Measurements from ENCODE around the gene TALDO1.
A peak's percentile ranks its signal among the peaks of the same experiment; 100 is the strongest.

The TALDO1 gene

DNA sequence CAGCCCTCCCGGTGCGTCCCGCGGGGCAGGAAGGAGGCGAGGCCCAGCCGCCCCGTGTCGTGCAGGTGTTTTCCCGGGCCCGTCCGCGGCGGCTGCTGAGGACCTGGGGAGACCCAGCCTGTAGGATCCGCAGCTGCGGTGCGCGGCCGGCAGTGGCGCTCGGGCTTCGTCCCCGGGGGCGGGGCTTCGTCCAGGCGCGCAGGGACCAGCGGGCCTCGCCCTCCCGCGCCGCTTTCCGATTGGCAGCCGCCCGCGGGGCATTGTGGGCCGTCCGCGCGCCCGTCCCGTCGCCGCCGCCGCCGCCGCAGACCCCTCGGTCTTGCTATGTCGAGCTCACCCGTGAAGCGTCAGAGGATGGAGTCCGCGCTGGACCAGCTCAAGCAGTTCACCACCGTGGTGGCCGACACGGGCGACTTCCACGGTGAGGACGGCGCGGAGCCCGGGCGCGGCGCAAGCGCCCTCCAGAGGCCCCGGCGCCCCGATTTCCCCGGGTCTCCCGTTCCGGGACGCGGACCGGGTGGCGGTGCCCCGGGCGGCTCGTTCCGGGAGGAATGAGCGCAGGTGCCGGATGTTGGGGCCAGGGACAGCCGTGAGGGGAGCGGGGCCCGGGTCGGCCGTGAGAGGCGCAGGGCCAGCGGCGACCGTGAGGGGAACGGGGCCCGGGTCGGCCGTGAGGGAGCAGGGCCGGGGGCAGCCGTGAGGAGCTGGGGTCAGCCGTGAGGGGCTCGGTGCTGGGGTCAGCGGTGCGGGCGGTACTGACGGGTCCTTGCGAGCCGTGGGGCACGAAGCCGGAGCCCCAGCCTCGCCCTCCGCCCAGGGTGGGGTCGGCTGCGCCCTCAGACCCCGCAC lies at the start of gene TALDO1:
TSS of gene TALDO1 (plus strand) at position 307 of the 849 bp plus-strand sequence. CDS start at position 325, 18 bp downstream.
- peak within 1 kb of the TSS; percentile 79 for H3K4me3 Mint-ChIP-seq
- peak; percentile 40 to 50 for DNase-seq (ENCODE audit: low spot score in 2 of 2)
- ATAC-seq (replicated peaks; ENCODE audit: extremely low read depth, poor library complexity, severe bottlenecking), result peak; percentile 76
- H3K9me3 Mint-ChIP-seq, result no peaks in the 10 kb centered on the region
- H3K36me3 Mint-ChIP-seq (ENCODE audit: insufficient read depth), result no peaks in the 10 kb centered on the region
- H3K27me3 Mint-ChIP-seq, result no peaks in the 10 kb centered on the region
- H3K27ac Mint-ChIP-seq (ENCODE audit: low read depth), result peak within 1 kb of the TSS; percentile 82
- peaks cover 4% of the 10 kb centered on the region for H3K4me1 Mint-ChIP-seq

DNA sequence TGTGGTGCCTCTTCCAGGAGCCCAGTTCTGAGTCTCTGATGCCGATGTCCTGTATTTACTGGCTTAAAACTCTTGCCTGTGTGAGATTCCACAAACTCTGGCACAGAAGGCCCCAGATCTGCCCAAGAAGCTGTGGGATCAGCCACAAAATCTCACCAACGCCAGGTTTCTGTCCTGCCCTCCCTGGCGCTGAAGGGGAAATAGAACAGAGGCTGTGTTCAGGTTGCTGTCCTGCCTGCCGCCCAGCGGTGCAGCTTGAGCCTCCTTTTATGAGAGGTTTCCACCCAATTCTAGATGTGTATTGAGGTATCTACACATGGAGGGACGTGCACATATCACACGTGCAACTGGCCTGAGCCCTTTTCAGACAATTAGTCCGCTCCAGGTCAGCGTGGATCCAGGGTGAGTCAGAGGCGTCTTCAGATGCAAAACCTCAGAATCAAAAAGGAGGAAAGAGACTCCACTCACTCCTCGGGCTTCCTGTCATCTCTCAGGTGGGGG lies 49.4 kb upstream of the TALDO1 start:
- no peaks in the 10 kb centered on the region for H3K9me3 Mint-ChIP-seq
- H3K36me3 Mint-ChIP-seq (ENCODE audit: insufficient read depth), result peaks cover 10% of the 10 kb centered on the region
- peak overlapping the region; percentile 60 for H3K4me3 Mint-ChIP-seq
- H3K4me1 Mint-ChIP-seq, result peaks cover 15% of the 10 kb centered on the region
- DNase-seq (ENCODE audit: low spot score in 2 of 2), result no peak
- no peaks in the 10 kb centered on the region for H3K27me3 Mint-ChIP-seq
- no peak overlapping the region for H3K27ac Mint-ChIP-seq (ENCODE audit: low read depth)
- ATAC-seq (replicated peaks; ENCODE audit: extremely low read depth, poor library complexity, severe bottlenecking), result no peak

DNA sequence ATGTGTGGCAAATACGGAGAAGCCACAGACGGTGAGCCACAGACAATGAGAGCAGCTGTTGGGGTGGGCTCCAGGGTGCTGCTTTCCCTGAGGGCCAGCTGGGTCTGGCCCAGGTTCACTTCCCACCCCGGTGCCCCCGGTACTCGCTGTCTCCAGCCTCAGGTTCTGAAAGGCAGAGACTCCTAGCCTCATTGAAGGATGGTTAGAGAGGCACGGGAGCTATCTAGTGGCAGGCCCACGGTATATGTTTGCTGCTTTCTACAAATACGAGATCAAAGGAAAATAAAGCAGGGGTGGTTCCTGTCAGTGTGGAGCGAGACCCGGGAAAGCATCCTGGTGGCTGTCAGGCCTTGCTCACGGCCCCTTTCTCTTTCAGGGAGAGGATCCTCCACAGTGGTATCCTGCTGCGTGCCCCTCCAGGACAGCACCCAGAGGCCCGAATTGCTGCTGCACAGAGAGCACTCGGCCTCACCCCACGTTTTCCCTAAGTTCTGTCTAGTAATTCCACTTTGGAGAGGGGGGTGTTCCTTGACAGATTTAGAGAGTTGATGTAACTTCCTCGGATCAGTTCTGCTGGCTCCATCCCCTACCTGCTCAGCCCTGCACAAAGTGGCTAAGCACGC lies 48.7 kb upstream of the TALDO1 start:
- no peaks in the 10 kb centered on the region for H3K27me3 Mint-ChIP-seq
- no peak overlapping the region for H3K27ac Mint-ChIP-seq (ENCODE audit: low read depth)
- H3K4me3 Mint-ChIP-seq, result no peak overlapping the region
- H3K4me1 Mint-ChIP-seq, result peaks cover 8% of the 10 kb centered on the region
- ATAC-seq (replicated peaks; ENCODE audit: extremely low read depth, poor library complexity, severe bottlenecking), result no peak
- no peak for DNase-seq (ENCODE audit: low spot score in 2 of 2)
- H3K36me3 Mint-ChIP-seq (ENCODE audit: insufficient read depth), result peaks cover 6% of the 10 kb centered on the region
- no peaks in the 10 kb centered on the region for H3K9me3 Mint-ChIP-seq

DNA sequence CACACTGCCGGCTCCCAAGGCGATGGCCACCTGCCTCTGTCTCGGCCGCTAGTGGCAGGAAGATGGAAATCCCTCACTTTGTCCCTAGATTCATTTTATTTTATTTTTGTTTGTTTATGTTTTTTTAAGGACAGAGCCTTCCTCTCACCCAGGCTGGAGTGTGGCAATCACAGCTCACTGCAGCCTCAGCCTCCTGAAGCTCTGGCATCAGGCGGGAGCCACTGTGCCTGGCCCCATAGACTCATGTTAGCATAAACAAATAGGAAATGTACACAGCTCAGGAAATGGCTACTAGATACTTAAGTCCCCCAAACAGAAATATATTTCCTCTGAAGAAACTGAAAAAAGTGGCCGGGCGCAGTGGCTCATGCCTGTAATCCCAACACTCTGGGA lies 48.2 kb upstream of the TALDO1 start:
- Mint-ChIP-seq H3K27me3 (no peaks in the 10 kb centered on the region), H3K36me3 (ENCODE audit: insufficient read depth) (peaks cover 5% of the 10 kb centered on the region), H3K4me3 (no peak overlapping the region), H3K9me3 (no peaks in the 10 kb centered on the region), H3K4me1 (peaks cover 5% of the 10 kb centered on the region), H3K27ac (ENCODE audit: low read depth) (no peak overlapping the region)
- no peak for DNase-seq (ENCODE audit: low spot score in 2 of 2)
- ATAC-seq (replicated peaks; ENCODE audit: extremely low read depth, poor library complexity, severe bottlenecking), result no peak

DNA sequence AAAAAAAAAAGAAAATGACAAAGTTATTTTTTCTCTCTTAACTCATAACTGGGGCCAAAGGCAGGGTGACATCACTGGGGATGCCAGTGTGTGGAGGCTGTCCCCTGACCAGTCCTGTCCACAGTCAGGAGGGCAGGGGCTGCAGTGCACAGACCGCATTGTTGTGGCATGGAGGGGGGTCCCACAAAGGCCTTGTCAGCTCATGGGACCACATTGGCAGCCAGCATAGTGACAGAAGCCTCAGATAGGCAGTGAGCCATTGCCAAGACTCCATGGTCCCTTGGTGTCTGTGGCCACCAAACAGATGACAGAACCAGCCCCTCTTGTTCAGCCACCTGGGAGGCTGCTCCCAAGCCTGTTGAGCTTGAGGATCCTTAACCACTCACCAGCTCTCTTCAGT lies 47.5 kb upstream of the TALDO1 start:
- ATAC-seq (replicated peaks; ENCODE audit: extremely low read depth, poor library complexity, severe bottlenecking), result no peak
- no peak overlapping the region for H3K27ac Mint-ChIP-seq (ENCODE audit: low read depth)
- peaks cover 5% of the 10 kb centered on the region for H3K4me1 Mint-ChIP-seq
- H3K9me3 Mint-ChIP-seq, result no peaks in the 10 kb centered on the region
- peaks cover 5% of the 10 kb centered on the region for H3K36me3 Mint-ChIP-seq (ENCODE audit: insufficient read depth)
- no peak for DNase-seq (ENCODE audit: low spot score in 2 of 2)
- no peak overlapping the region for H3K4me3 Mint-ChIP-seq
- H3K27me3 Mint-ChIP-seq, result no peaks in the 10 kb centered on the region

DNA sequence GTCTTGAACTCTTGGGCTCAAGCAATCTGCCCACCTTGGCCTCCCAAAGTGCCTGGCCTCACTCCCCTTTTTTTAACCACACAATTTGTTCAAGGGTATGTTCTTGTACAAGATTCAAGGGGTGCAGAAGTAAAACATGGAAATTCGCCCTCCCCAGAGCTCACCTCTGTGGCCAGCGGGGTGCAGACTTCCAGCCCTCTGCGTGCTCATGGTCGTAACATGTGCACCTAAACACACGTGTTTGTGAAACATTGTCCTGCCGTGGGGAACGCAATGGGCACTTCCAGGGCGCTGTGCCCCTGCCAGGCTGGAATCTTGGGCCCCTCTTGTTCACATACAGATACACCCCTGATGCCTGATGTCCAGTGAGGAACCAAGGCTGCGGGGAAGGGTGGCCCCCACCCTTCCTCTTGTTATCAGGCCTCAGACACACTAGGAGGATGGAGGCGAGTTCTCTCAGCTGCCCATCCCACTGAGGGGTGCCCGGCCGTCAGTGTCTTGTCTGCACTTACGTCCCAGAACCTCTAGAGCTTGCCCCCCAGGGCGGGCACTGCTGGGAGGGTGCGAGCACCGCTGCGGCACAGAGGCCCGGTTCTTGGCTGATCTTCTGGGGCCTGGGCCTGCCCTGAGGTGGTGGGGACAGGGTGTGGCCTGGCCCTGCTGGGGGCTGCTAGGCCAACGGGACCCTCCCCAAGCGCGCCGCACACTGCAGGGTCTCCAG lies 45.4 kb upstream of the TALDO1 start:
- ATAC-seq (replicated peaks; ENCODE audit: extremely low read depth, poor library complexity, severe bottlenecking), result no peak
- DNase-seq (ENCODE audit: low spot score in 2 of 2), result no peak
- Mint-ChIP-seq H3K27ac (ENCODE audit: low read depth) (no peak overlapping the region), H3K4me1 (no peaks in the 10 kb centered on the region), H3K9me3 (no peaks in the 10 kb centered on the region), H3K27me3 (peaks cover under 1% of the 10 kb centered on the region), H3K4me3 (no peak overlapping the region), H3K36me3 (ENCODE audit: insufficient read depth) (peaks cover 5% of the 10 kb centered on the region)

DNA sequence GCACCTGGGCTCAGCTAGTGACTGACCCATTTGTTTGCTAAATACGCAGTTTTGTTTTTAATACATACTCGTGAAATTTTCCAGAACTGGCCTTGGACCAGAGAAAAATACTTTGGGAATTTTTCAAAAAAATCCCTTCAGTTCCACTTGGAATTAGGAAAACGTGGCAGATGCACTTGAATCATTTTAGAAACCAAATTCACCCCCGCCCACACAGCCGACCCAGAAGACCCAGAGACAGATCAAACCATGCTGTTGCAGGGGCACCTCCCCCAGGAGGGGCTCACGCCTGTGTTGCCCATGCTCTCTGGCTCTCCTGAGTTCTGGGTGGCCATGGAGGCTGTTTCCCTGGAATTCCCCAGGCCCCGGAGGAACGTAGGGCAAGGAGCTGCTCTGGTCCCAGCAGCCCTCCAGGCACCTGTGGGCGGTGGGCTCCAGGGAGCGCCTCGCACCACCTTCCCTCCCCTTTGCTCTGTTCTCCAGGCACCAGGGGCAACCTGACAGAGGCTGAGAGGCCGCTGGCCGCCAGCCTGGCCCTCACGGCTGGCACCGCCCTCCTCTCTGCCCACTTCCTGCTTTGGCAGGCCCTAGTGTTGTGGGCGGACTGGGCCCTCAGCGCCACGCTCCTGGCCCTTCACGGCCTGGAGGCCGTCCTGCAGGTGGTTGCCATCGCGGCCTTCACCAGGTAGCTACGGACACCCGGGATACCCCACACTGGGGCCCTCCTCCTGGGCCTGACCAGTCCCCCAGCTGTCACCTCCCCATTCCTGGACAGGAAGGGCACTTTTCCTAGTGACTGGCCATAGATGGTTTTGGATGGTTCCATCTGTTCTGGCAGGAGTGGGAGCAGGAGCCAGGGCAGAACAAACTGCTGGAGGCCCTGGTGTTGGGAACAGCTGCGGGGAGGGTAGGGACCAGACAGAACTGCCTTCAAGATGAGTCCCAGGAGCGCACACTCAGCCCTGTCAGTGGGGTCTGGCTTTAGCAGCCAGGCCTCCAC lies 44.5 kb upstream of the TALDO1 start:
- Mint-ChIP-seq H3K36me3 (ENCODE audit: insufficient read depth) (peaks cover 7% of the 10 kb centered on the region), H3K27me3 (peaks cover 9% of the 10 kb centered on the region), H3K27ac (ENCODE audit: low read depth) (no peak overlapping the region), H3K4me1 (no peaks in the 10 kb centered on the region), H3K4me3 (no peak overlapping the region), H3K9me3 (no peaks in the 10 kb centered on the region)
- ATAC-seq (replicated peaks; ENCODE audit: extremely low read depth, poor library complexity, severe bottlenecking), result no peak
- no peak for DNase-seq (ENCODE audit: low spot score in 2 of 2)

DNA sequence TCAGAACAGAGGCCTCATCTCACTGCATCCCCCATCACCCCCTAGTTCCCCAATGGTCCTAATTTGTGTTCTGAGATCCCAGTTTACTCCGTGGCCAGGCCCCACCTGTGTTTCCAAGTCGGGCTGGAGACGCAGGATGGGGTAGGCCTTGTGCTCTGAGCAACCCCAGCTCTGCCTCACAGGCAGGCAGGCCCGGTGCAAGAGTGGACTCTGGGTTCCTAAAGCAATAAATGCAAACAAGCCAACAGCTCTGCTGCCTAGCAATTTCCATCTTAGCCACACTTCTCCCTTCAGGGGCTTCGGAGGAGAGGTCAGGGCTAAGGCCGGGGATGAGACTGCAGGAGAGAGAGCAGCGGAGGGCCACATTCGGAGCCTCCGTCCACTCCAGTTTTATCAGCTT lies 43.8 kb upstream of the TALDO1 start:
- peaks cover 14% of the 10 kb centered on the region for H3K27me3 Mint-ChIP-seq
- DNase-seq (ENCODE audit: low spot score in 2 of 2) (no peak), ATAC-seq (replicated peaks; ENCODE audit: extremely low read depth, poor library complexity, severe bottlenecking) (no peak)
- no peaks in the 10 kb centered on the region for H3K9me3 Mint-ChIP-seq
- H3K27ac Mint-ChIP-seq (ENCODE audit: low read depth), result no peak overlapping the region
- no peaks in the 10 kb centered on the region for H3K4me1 Mint-ChIP-seq
- no peak overlapping the region for H3K4me3 Mint-ChIP-seq
- H3K36me3 Mint-ChIP-seq (ENCODE audit: insufficient read depth), result peaks cover 7% of the 10 kb centered on the region

DNA sequence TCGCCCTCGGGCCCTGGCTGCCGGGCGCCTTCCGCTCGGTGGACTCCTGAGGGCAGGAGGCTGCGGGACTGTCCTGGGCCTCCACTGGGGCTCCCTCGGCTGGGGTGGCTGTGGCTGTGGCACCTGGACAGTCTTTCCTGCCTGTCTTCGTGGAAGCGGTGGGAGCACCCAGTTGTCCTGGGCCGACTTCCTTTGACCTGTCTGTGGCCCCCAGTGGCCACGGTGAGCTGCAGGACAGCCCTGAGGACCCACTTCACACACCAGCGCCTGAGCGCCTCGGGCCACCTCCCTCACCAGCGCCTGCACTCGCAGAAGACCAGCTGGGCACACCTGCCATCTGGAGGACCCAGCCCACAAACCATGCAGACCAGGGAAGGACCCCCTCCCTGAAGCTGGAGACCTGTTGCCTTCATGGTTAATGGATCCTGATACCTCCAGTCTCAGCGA lies 43.0 kb upstream of the TALDO1 start:
- H3K9me3 Mint-ChIP-seq, result no peaks in the 10 kb centered on the region
- no peak overlapping the region for H3K27ac Mint-ChIP-seq (ENCODE audit: low read depth)
- no peak overlapping the region for H3K4me3 Mint-ChIP-seq
- DNase-seq (ENCODE audit: low spot score in 2 of 2) (no peak), ATAC-seq (replicated peaks; ENCODE audit: extremely low read depth, poor library complexity, severe bottlenecking) (no peak)
- no peaks in the 10 kb centered on the region for H3K4me1 Mint-ChIP-seq
- H3K27me3 Mint-ChIP-seq, result peaks cover 14% of the 10 kb centered on the region
- H3K36me3 Mint-ChIP-seq (ENCODE audit: insufficient read depth), result peaks cover 5% of the 10 kb centered on the region

DNA sequence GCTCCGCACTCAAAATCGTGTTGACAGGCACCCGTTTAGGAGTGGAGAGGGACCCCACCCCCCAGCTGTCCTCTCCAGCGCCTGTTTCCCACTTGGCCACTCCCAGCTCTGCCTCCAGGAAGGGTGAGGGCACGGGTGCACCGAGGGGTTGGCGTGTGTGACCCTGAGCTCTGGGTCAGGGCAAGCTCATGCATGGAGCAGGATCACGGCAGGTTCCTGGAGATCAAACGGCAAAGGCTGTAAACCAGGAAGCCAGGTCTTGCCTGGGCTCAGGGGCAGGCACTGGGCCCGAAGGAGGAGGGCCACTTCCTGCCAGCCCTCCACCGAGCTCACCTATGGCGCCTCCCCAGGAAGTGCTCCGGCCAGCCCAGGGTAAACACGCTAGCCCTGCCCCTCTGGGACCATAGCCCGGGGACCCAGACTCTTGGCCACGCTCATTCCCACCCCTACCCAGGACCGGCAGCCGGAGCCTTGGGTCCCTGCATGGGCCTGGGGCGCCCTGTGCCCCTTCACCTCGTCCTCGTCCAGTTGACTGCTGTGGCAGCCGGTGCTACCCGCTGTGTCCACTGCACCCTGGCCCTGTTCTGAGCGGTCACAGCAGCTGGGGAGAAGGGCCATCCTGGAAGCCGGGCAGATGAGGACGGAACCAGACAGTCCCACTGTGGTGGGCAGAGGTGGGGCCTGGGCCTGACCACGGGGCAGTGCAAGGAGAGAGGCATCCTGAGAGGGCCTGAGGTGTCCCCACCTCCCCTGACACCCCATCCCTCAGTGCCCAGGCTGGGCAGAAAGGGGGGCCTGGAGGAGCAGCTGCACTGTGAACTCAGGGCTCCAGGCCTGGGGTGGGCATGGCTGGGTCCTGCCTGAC lies 42.3 kb upstream of the TALDO1 start:
- Mint-ChIP-seq H3K27ac (ENCODE audit: low read depth) (no peak overlapping the region), H3K4me1 (no peaks in the 10 kb centered on the region), H3K9me3 (no peaks in the 10 kb centered on the region), H3K36me3 (ENCODE audit: insufficient read depth) (peaks cover 5% of the 10 kb centered on the region), H3K4me3 (peak overlapping the region; percentile 37), H3K27me3 (peaks cover 14% of the 10 kb centered on the region)
- no peak for DNase-seq (ENCODE audit: low spot score in 2 of 2)
- no peak for ATAC-seq (replicated peaks; ENCODE audit: extremely low read depth, poor library complexity, severe bottlenecking)

Data from central memory CD8-positive, alpha-beta T cell (primary cell).